PFSK-1 (cell line): ENCODE data around the gene CHERP.

Experiments used
- POLR2AphosphoS5 ChIP-seq: IDR thresholded peaks from 2 replicates; pipeline ENCODE4 v1.6.1; 2012; ENCODE audit warnings: low read depth, mild to moderate bottlenecking, control low read depth, low read length, moderate library complexity
- SIN3A ChIP-seq: IDR thresholded peaks from 2 replicates; pipeline ENCODE4 v1.6.1; 2012; ENCODE audit warnings: mild to moderate bottlenecking, low read length, moderate library complexity, borderline replicate concordance; ENCODE audit not compliant: insufficient read depth
- TAF1 ChIP-seq: IDR thresholded peaks from 2 replicates; pipeline ENCODE4 v1.6.1; 2012; ENCODE audit warnings: low read length, control low read depth, borderline replicate concordance; ENCODE audit not compliant: insufficient read depth
- TF ChIP-seq, protein P1 (sequence below), 2 experiments: IDR thresholded peaks; 2 replicates each; pipeline versions ENCODE4 v1.6.1 to v1.8.0; 2011 to 2012; ENCODE audit warnings: low read depth in 2 of 2, low read length in 2 of 2, control low read depth in 1 of 2, inconsistent platforms in 1 of 2, mild to moderate bottlenecking in 1 of 2, moderate library complexity in 1 of 2; ENCODE audit not compliant: insufficient read depth in 1 of 2

DNA sequence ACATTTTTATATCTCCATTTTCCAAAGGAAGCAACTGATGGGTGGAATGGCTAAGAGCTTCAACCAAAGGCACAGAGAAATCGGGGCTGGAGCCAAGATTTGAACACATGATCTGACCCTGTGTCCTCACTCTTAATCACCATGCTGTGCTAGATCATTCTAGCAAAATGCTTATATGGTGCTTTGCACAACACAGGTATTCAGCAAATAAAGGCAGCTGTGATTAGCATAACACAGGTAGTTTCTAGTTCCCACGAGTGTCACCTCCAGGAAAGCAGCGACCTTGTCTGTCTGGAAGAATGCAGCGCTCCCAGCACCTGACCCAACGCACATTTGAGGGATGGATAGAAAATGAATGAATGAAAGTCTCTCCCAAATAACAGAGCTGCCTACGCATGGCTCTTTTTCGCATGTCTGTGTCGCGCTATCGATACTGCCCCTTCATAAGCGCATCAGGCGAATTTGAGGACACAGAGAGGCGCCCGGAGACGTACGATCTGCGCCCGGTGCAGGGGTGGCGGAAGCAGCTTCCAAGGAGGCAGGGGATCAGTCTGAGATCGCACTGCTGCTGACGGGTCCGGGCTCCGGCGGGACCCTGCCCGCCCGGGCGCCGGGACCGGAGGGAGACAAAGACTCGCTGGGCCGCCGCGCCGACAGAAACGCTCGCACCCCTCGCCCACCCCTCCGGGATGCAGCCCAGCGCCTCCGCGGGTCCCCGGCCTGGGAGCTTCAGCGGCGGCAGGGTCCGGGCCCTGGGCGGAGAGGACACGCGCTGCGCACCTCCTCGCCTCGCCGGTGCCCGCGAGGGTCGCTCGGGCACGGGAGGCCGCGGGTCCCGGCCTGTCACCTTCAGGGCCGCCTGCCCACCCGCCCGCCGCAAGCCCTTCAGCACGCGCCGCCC is 71.1 kb downstream of the CHERP start:
- TF ChIP-seq, protein P1, sequence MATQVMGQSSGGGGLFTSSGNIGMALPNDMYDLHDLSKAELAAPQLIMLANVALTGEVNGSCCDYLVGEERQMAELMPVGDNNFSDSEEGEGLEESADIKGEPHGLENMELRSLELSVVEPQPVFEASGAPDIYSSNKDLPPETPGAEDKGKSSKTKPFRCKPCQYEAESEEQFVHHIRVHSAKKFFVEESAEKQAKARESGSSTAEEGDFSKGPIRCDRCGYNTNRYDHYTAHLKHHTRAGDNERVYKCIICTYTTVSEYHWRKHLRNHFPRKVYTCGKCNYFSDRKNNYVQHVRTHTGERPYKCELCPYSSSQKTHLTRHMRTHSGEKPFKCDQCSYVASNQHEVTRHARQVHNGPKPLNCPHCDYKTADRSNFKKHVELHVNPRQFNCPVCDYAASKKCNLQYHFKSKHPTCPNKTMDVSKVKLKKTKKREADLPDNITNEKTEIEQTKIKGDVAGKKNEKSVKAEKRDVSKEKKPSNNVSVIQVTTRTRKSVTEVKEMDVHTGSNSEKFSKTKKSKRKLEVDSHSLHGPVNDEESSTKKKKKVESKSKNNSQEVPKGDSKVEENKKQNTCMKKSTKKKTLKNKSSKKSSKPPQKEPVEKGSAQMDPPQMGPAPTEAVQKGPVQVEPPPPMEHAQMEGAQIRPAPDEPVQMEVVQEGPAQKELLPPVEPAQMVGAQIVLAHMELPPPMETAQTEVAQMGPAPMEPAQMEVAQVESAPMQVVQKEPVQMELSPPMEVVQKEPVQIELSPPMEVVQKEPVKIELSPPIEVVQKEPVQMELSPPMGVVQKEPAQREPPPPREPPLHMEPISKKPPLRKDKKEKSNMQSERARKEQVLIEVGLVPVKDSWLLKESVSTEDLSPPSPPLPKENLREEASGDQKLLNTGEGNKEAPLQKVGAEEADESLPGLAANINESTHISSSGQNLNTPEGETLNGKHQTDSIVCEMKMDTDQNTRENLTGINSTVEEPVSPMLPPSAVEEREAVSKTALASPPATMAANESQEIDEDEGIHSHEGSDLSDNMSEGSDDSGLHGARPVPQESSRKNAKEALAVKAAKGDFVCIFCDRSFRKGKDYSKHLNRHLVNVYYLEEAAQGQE (IDR thresholded peaks at IDR 0.05; ENCODE audit: insufficient read depth in 1 of 2, low read depth in 2 of 2, low read length in 2 of 2) = no peak
- TF ChIP-seq SIN3A (no peak), POLR2AphosphoS5 (no peak), TAF1 (no peak)
